ENCODE results near the gene HYAL1.
"Not testable (repeated sequence)": the region's sequence is repeated elsewhere in the genome, so short reads cannot be mapped to it uniquely, and the experiment has no call there.

The HYAL1 gene

GRCh38 chr3:50318615-50319014 lies 15.2 kb upstream of the HYAL1 start:
- no peak for DNase-seq (ENCODE audit: low spot score)

- no peak for DNase-seq (ENCODE audit: low spot score)
Observed at GRCh38 chr3:50318163-50318562, 14.8 kb upstream of the HYAL1 start.

- DNase-seq (ENCODE audit: low spot score), result no peak
Observed at GRCh38 chr3:50317300-50317699, 13.9 kb upstream of the HYAL1 start.

GRCh38 chr3:50316657-50317242 lies 13.4 kb upstream of the HYAL1 start:
- DNase-seq (ENCODE audit: low spot score), result no peak

GRCh38 chr3:50314816-50315215 lies 11.4 kb upstream of the HYAL1 start:
- no peak for DNase-seq (ENCODE audit: low spot score)

GRCh38 chr3:50314342-50314741 lies 11.0 kb upstream of the HYAL1 start:
- DNase-seq (ENCODE audit: low spot score), result no peak

GRCh38 chr3:50312041-50312440 lies 8.7 kb upstream of the HYAL1 start:
- not testable (repeated sequence) for DNase-seq (ENCODE audit: low spot score)

- DNase-seq (ENCODE audit: low spot score), result no peak
Observed at GRCh38 chr3:50304601-50305000, 1.2 kb upstream of the HYAL1 start.

- DNase-seq (ENCODE audit: low spot score), result no peak
Observed at GRCh38 chr3:50302095-50303012, 1.0 kb downstream of the HYAL1 start.

- no peak for DNase-seq (ENCODE audit: low spot score)
Observed at GRCh38 chr3:50300681-50301254, 2.6 kb downstream of the HYAL1 start.

GRCh38 chr3:50299929-50300680 lies 3.3 kb downstream of the HYAL1 start:
- DNase-seq (ENCODE audit: low spot score), result no peak

- no peak for DNase-seq (ENCODE audit: low spot score)
Observed at GRCh38 chr3:50299638-50299928, 3.8 kb downstream of the HYAL1 start.

- DNase-seq (ENCODE audit: low spot score), result peak; percentile 98
Observed at GRCh38 chr3:50298836-50299637, 4.3 kb downstream of the HYAL1 start, which contains the start of the genes HYAL3 and NAA80. Gene HYAL3, minus strand, starts transcription at chr3:50299405. Its CDS starts 3,803 bp downstream, at chr3:50295602. Gene NAA80, minus strand, starts transcription at chr3:50299405. Its CDS starts 1,942 bp downstream, at chr3:50297463.

- DNase-seq (ENCODE audit: low spot score), result peak; percentile 49
Observed at GRCh38 chr3:50297896-50298725, 5.3 kb downstream of the HYAL1 start.

GRCh38 chr3:50297384-50297775 lies 6.0 kb downstream of the HYAL1 start:
- no peak for DNase-seq (ENCODE audit: low spot score)

- DNase-seq (ENCODE audit: low spot score), result no peak
Observed at GRCh38 chr3:50296721-50297383, 6.5 kb downstream of the HYAL1 start.

GRCh38 chr3:50295553-50296431 lies 7.6 kb downstream of the HYAL1 start:
- DNase-seq (ENCODE audit: low spot score), result no peak

- no peak for DNase-seq (ENCODE audit: low spot score)
Observed at GRCh38 chr3:50294492-50295403, 8.6 kb downstream of the HYAL1 start.

Measured in HuH-7 (cell line).